ENCODE data around the gene NKX2-2. TPM values are rescaled to one million over a fixed set of nuclear protein-coding genes. Genes with fewer than 3 reads are reported as not detected.

NKX2-2 gene
- total and polyA plus RNA-seq, 2 of the 4 experiments (the other 2 are of a cell fraction): not detected

GRCh38 chr20:21562656-21563055, 48.8 kb upstream of the NKX2-2 start:
- Histone ChIP-seq H4K20me1 (ENCODE audit: insufficient read depth, low read length) (no peaks in the 10 kb centered on the region), H2BK20ac (ENCODE audit: low read depth, low read length) (no peak overlapping the region), H3K18ac (ENCODE audit: low read depth, low read length) (no peak overlapping the region), H3K14ac (replicated peaks; ENCODE audit: low read depth, low read length) (no peak overlapping the region), H3K23ac (ENCODE audit: low read depth, low read length) (no peak overlapping the region), H3K4ac (ENCODE audit: low read depth, low read length) (no peak overlapping the region), H3K4me3 (ENCODE audit: insufficient read depth, low read depth, low read length) (no peak overlapping the region), H3K4me2 (ENCODE audit: low read depth, low read length) (no peak overlapping the region), H3K79me1 (ENCODE audit: low read depth in 1 of 2, low read length in 2 of 2) (no peaks in the 10 kb centered on the region), H4K5ac (ENCODE audit: low read depth, low read length) (no peak overlapping the region), H2BK5ac (ENCODE audit: low read depth, low read length, poor library complexity, severe bottlenecking) (no peak overlapping the region), H4K8ac (ENCODE audit: low read depth in 2 of 2, low read length in 2 of 2) (no peak overlapping the region), H2AK5ac (ENCODE audit: low read depth, low read length) (no peak overlapping the region), H4K91ac (ENCODE audit: insufficient read depth, low read depth, low read length) (no peak overlapping the region), H3K36me3 (ENCODE audit: control insufficient read depth, insufficient read depth, low read length) (no peaks in the 10 kb centered on the region), H3K9ac (ENCODE audit: low read depth, low read length) (no peak overlapping the region), H2AK9ac (replicated peaks; ENCODE audit: low read depth, low read length, poor library complexity) (no peak overlapping the region), H3K9me1 (ENCODE audit: insufficient read depth, low read length) (no peaks in the 10 kb centered on the region), H3K27me3 (ENCODE audit: control insufficient read depth, insufficient read depth, low read length) (no peaks in the 10 kb centered on the region), H2BK15ac (ENCODE audit: low read depth, low read length) (no peak overlapping the region), H2AFZ (replicated peaks; ENCODE audit: low read length, poor library complexity) (no peak overlapping the region), H2BK120ac (ENCODE audit: low read depth, low read length) (no peak overlapping the region), H3K4me1 (ENCODE audit: control insufficient read depth, insufficient read depth, low read length) (no peaks in the 10 kb centered on the region), H3K9me3 (ENCODE audit: control insufficient read depth, insufficient read depth, low read length) (no peaks in the 10 kb centered on the region), H3K27ac (ENCODE audit: insufficient read depth, low read length) (no peak overlapping the region), H3K56ac (ENCODE audit: extremely low read depth, insufficient read depth, low read length) (no peak overlapping the region)
- TF ChIP-seq POLR2A (IDR thresholded peaks at IDR 0.05; ENCODE audit: low read depth, low read length) (no peak), BHLHE40 (IDR thresholded peaks at IDR 0.05; ENCODE audit: low read depth, low read length) (no peak), USF2 (IDR thresholded peaks at IDR 0.05; ENCODE audit: low read depth, low read length) (no peak), RCOR1 (IDR thresholded peaks at IDR 0.05; ENCODE audit: insufficient replicate concordance, low read length) (no peak), CTCF (conservative IDR thresholded peaks at IDR 0.05; ENCODE audit: low read depth, low read length) (no peak), CHD1 (IDR thresholded peaks at IDR 0.05; ENCODE audit: low read depth, low read length) (no peak), FOS (IDR thresholded peaks at IDR 0.05; ENCODE audit: low read depth, low read length) (no peak), CEBPB (IDR thresholded peaks at IDR 0.05; ENCODE audit: low read depth, low read length) (no peak), SMC3 (IDR thresholded peaks at IDR 0.05; ENCODE audit: low read depth, low read length) (no peak), RFX5 (IDR thresholded peaks at IDR 0.05; ENCODE audit: low read depth, low read length) (no peak)
- intact Hi-C loops (cut with micrococcal nuclease) (no loop called here), in situ Hi-C loops (cut with MboI; ENCODE audit: low sequenced_read_pairs) (no loop called here), dilution Hi-C loops (cut with HindIII; ENCODE audit: low sequenced_read_pairs, unreplicated experiment) (no loop called here)
- no peak for ATAC-seq (ENCODE audit: low read depth)
- ChIA-PET POLR2A (ENCODE audit: unreplicated experiment) (no interaction called here), CTCF (no interaction called here)
- no peak for DNase-seq
- no CpG with 5 or more reads among the region's 5 CpGs for WGBS, 2 experiments (ENCODE audit: extremely low coverage in 2 of 2, insufficient read length in 1 of 2)
- BruUV-seq (replicated peaks): no TSS peak
